HG02763 (cell line): ENCODE data around the gene NPR1.
"Not testable (repeated sequence)": the region's sequence is repeated elsewhere in the genome, so short reads cannot be mapped to it uniquely, and the experiment has no call there.

Experiments
- ATAC-seq: cut with Tn5 transposase; IDR thresholded peaks from one replicate; pipeline ENCODE4 v1.9.1; 2021; ENCODE audit warnings: mild to moderate bottlenecking, moderate library complexity; ENCODE audit not compliant: unreplicated experiment

Gene NPR1

DNA sequence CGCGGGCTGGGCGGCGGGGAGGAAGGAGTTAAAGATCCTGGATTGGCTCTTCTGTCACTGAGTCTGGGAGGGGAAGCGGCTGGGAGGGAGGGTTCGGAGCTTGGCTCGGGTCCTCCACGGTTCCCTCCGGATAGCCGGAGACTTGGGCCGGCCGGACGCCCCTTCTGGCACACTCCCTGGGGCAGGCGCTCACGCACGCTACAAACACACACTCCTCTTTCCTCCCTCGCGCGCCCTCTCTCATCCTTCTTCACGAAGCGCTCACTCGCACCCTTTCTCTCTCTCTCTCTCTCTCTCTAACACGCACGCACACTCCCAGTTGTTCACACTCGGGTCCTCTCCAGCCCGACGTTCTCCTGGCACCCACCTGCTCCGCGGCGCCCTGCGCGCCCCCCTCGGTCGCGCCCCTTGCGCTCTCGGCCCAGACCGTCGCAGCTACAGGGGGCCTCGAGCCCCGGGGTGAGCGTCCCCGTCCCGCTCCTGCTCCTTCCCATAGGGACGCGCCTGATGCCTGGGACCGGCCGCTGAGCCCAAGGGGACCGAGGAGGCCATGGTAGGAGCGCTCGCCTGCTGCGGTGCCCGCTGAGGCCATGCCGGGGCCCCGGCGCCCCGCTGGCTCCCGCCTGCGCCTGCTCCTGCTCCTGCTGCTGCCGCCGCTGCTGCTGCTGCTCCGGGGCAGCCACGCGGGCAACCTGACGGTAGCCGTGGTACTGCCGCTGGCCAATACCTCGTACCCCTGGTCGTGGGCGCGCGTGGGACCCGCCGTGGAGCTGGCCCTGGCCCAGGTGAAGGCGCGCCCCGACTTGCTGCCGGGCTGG lies at the start of gene NPR1:
TSS of gene NPR1 (plus strand) at position 170 of the 818 bp plus-strand sequence. CDS start at position 591, 421 bp downstream.
- no peak for ATAC-seq

DNA sequence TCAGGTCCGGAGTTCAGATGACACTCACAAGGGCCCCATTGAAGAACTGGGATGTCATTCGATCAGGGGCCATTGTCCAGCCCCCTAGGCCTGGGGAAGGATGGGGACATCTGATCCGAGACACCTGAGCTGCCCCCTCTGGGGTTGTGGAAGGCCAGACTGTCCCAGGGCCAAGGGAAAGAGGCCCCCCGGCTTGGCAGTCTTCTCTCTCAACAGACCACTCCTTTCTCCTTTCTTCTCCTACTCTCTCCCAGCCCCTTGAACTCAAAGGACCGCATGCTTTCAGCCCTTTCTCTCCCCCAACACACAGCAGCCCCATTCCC lies 49.2 kb upstream of the NPR1 start:
- no peak for ATAC-seq

DNA sequence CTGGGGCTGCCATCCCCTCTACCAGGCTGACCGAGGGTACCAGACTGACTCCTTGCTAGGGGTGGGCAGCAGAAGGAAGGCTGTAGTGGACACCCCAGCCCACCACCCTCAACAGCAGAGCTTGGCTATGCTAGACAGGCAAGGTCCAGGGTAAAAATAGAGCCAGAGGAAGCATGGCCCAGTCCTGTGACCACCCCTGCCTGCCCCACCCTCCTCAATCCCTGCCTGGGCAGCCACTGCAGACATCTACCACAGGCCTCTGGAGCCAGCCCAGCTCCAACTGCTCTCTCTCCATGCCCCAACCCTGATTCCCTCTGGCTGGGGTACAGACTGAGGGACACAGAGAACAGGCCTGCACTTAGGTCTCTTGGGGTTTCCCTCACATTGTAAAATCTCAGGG lies 48.5 kb upstream of the NPR1 start:
- no peak for ATAC-seq

DNA sequence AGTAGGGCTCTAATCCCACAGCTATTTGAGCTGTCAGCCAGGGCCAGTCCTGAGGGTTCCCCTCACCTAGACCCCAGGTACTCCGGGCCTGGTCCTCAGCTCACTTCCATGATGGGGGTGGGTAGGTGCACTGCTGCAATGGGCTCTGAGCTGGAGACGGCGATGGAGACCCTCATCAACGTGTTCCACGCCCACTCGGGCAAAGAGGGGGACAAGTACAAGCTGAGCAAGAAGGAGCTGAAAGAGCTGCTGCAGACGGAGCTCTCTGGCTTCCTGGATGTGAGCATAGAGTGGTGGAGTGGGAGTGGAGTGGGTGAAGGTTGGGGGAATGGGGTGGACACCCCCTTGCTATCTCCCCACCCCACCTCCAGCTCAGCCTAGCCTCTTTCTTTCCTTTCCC lies 48.1 kb upstream of the NPR1 start:
- ATAC-seq, result no peak

DNA sequence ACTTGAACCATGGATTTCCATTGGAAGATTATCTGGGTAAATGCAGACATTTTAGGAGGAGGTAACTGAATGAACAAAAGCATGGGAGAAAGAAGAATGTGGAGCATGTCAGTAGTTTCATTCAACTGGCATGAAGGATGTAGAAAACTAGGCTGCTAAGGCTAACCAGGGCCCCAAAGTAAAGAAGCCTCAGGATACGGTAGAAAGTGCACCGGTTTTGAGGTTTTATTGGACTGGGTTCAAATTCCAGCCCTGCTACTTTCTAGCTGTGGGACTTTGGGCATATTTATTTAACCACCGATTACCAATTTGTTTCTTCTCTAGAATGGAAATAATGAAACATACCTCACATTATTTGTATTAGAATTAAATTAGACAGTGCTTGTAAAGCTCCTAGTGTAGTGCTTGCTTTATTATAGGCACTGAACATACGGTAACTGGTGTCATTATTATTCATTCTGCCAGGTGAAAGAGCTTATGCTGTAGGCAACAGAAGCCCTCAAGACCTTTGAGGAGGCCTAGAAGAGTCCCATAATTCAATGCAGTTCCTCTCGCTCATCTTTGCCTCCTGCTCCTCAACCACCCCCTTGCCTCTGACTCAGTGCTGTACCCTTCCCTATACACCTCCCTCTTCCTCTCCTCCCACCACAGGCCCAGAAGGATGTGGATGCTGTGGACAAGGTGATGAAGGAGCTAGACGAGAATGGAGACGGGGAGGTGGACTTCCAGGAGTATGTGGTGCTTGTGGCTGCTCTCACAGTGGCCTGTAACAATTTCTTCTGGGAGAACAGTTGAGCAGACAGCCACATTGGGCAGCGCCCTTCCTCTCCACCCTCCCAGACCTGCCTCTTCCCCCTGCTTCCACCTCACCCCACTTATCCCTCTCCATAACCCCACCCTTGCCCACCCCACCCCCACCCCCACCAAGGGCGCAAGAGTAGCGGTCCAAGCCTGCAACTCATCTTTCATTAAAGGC lies 47.2 kb upstream of the NPR1 start:
- ATAC-seq, result no peak

DNA sequence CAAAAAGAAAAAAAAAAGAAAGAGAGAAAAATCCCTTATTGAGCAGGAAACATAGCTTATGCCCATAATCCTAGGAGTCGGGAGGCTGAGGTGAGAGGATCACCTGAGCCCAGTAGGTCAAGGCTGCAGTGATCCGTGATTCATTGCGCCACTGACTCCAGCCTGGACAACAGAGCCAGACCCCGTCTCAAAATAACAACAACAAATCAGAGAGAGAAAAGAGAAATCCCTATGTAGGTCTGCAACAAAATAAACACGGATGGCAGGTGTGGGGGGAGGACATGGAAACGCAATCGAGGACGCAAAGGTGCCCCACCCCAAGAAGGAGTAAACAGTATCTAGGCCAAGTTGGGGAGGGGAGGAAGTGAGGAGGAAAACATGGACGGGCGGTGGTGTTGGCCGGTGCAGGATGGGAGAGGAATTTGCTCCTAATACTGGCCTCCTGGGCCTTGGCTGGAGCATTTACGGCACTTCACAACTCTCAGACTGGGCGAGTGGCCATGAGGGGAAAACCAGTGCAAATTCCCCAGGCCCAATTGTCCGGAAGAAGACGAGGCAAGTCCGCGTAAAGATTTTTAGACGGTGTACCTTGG lies 45.2 kb upstream of the NPR1 start:
- ATAC-seq, result no peak

DNA sequence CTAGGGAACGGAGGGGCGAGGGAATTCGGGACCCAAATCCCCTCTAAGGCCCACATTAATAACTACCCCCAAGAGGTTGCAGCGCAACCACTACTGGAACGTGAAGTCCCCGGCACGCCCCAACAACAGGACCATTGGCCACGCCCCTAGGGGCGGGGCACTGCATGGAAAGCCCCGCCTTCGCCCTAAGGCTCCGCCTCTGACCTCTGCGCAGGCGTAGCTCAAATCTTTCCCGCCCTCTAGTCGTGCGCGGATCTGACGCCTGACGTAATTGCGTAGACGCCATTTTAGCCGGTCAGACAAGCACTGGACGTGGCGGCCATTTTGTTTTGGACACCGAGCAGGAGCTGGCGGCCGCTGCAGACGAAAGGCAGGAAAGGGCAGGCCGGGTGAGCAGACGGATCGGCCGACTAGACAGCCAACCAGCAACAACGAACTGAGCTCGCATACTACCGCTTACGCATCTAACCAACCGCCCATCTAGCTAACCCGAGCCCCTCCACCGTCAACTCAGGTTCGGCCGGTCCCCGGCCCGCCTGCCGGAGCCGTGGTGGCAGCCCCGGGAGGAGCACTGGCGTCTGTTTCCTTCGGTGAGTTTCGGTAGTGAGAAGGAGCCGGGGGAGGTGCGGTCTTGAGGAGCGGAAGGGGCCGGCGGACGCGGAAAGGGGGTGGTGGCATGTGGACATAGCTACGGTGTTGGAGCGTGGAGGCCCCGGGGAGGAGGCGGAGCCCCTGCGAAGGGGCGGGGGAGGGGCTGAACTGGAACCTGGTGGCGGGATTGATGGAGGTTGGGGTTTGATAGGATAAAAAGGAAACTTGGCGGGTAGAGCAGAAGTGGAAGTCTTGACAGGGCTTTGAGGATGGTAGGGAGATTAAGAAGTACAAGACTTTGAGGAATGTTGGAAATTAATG lies 44.5 kb upstream of the NPR1 start, which contains the start of gene CHTOP:
TSS of gene CHTOP (plus strand) at position 313 of the 912 bp plus-strand sequence. CDS start 2,523 bp downstream, outside the sequence.
- ATAC-seq, result peak; percentile 86

DNA sequence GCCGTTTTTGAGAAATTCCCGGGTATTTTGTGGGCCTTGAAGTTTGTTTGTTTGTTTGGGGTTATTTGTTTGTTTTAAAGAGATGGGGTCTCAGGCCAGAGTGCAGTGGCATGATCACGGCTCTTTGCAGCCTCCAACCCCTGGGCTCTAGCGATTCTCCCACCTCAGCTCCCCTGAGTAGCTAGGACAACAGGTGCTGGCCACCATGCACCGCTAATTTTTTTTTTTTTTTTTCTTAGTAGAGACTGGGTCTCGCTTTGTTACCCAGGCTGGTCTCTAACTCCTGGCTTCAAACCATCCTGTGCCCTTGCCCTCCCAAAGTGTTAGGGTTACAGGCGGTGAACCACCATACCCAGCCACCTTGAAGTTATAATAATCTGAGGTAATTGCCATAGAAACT lies 42.6 kb upstream of the NPR1 start:
- no peak for ATAC-seq

DNA sequence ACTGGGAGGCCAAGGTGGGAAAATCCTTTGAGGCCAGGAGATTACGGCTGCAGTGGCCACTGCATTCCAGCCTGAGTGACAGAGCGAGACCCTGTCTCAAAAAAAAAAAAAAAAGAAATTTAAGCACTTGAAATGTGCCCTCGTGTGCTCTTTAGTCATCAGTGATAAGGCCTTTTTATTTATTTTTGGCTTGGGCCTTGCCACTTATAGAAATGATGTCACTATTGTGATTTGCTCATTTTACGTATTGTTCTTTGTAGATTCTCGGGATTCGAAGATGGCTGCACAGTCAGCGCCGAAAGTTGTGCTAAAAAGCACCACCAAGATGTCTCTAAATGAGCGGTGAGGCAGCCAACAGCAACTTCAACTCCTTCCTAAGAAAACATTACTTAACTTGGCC lies 42.2 kb upstream of the NPR1 start:
- ATAC-seq, result no peak

DNA sequence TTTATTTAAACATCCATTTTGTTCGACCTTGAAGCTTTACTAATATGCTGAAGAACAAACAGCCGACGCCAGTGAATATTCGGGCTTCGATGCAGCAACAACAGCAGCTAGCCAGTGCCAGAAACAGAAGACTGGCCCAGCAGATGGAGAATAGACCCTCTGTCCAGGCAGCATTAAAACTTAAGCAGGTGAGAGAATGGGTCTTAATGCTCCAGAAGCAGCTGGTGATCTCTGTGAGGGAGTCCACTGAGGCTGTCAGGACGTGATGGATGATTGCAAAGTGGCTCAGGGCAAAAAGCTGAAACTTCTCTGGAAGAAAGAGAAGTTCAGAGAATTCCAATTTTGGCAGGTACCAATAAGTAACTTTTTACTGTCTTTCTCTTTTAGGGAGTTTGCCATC lies 40.2 kb upstream of the NPR1 start:
- no peak for ATAC-seq

DNA sequence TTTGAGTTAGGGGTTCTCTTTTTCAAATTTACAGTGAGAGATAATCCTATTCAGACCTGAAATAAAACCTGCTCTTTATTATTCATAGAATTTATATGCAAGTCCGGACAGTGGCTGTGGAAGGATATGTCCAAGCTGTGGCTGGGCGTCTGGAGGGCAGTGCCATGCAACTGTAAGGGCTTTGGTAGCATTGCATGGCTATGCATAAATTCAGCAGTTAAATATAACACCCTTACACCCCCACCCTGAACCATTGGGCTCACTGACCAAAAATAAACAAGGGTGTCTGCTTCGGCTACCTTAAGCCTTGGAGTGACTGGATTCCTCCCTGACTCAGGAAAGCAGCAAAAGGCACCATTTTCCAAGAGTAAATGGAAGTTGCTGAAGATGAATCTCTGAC lies 39.2 kb upstream of the NPR1 start:
- ATAC-seq, result no peak

DNA sequence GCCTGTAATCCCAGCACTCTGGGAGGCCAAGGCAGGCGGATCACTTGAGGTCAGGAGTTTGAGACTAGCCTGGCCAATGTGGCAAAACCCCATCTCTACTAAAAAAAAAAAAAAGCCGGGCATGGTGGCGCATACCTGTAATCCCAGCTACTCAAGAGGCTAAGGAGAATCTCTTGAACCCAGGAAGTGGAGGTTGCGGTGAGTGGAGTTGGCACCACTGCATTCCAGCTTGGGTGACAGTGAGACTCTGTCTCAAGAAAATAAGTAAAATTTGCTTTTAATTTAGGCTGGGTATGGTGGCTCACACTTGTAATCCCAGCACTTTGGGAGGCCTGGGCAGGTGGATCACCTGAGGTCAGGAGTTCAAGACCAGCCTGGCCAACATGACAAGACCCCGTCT lies 38.3 kb upstream of the NPR1 start:
- not testable (repeated sequence) for ATAC-seq

DNA sequence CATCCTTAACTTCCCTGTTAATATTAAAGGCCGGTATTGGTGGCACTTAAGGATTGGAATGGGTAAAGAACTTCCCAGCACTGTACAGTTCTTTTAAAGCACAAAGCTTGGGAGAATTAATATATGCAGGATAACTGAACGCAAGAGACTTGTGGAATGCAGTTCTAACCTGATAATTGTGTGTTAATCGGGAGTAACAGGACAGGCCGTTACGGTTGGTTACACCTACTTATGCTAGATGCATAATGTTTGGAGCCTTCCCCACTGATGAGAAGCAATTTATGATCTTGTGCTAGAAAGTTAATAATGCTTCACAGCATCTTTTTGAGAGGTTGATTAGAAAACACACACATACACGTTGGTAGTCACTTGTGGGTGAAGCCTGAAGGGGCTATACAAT lies 37.6 kb upstream of the NPR1 start:
- no peak for ATAC-seq

DNA sequence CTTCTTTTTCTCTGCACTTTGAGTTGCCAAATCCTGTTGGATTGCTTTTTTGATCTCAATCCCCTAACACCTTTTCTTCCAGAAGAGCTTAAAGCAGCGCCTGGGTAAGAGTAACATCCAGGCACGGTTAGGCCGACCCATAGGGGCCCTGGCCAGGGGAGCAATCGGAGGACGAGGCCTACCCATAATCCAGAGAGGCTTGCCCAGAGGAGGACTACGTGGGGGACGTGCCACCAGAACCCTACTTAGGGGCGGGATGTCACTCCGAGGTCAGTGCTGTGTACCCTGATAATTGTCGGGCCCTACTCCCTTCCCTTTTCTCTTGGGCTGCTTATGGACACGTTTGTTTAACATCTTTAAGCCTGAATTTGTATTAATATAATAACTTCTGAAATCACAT lies 36.3 kb upstream of the NPR1 start:
- no peak for ATAC-seq

DNA sequence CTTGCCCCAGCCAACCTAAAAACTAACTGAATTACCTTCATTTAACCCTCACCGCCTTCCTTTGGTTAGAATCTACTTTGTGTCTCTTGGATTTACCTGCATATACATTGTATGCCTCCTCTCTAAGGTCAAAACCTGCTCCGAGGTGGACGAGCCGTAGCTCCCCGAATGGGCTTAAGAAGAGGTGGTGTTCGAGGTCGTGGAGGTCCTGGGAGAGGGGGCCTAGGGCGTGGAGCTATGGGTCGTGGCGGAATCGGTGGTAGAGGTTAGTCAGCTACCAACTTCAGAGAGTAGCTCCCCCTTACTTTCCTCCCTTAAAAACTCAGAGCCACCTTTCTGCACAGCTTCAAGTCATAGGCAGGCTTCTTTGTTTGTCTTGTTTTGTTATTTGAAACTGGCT lies 35.4 kb upstream of the NPR1 start:
- ATAC-seq, result no peak

DNA sequence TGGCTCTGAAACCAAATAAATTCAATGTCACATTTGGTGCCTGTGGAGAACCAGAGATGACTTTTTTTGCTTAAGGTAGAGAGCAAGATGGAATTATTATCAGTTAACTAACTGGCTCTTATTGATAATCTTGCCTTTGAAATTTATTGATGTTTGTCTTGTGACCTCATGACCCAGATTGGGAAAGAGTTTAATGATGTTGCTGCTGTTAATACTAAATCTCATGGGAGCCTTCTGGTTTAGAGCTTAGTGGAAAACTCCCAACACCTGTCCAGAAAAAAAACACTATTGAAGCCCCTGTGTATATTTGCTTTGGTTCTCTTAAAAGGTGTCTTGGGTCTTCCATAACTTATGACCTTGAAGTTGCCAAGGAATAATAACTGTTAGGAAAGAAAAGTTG lies 34.7 kb upstream of the NPR1 start:
- no peak for ATAC-seq

DNA sequence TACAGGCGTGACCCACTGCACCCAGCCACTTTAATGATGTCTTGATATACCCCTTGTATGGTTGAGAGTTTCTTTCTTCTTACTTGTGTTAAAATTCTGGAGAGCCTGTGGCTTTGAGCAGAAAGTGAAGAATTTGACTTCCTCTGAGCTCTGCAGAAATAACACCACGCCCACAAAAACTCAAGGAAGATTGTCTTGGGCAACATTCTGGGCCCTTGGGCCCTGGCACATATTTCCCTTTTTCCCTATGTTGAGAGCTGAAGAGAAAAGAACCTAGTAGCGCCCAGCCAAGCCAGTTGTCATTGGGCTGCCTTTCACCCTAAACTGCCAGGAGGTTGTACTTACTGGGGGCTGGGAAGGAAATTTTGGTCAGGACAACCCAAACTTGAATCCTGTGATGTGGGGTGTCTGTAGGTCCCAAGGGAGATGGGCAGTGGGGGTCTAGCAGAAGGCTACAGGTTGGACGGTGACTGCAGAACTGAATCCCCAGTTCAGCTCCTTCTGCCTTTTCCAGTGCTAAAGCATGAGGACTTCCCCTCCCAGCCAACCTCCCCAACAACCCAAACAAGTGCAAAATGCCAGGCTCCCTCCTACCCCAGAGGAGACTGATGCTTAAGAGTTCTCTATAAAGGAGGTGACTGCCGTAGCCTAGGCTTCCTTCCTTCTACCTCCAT lies 31.7 kb upstream of the NPR1 start:
- ATAC-seq, result no peak

DNA sequence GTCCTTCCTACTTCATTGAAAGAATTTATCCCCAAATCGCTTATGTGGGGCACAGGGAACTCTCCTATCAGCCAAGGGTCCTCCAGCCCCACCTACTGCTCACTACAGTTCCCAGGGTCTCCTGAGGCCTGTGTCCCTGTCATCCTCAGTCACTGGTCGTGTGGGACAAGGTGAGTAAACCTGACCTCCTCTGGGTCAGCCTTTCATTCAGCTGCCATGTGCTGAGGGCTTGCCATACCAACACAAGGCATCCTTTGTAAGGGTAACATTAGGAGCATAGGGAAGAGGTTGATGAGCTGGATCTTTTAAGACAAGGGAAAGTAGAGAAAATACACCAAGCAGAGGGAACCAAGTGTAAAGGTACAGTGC lies 31.2 kb upstream of the NPR1 start:
- no peak for ATAC-seq

DNA sequence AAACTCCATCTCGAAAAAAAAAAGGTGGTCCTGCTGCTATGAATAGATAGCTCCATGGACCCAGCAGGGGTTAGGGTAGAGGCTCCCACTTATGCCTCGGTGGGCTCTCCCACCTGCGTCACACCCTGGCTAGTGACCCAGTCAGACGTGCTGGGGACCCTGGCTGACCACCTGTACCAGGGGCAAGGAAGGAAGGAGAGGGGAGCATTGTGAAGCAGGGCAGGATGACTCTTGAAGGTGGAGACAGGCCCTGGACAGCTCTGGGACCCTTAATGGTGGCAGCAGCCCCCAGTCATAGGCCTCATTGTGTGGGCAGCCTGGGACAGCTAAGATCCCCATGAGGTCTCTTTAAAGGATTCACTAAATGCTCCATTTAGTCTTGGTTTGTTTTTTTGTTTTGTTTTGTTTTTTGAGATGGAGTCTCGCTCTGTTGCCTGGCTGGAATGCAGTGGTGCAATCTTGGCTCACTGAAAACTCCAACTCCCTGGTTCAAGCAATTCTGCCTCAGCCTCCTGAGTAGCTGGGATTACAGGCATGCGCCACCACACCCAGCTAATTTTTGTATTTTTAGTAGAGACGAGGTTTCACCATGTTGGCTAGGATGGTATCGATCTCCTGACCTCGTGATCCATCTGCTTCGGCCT lies 30.4 kb upstream of the NPR1 start:
- no peak for ATAC-seq
